HG03139 (cell line): Measurements from ENCODE around the gene GYPB.
"Not testable (repeated sequence)": the region's sequence is repeated elsewhere in the genome, so short reads cannot be mapped to it uniquely, and the experiment has no call there.

ENCODE experiments used
- ATAC-seq: cut with Tn5 transposase; IDR thresholded peaks from one replicate; pipeline ENCODE4 v1.9.1; 2021; ENCODE audit not compliant: unreplicated experiment

Gene GYPB

DNA sequence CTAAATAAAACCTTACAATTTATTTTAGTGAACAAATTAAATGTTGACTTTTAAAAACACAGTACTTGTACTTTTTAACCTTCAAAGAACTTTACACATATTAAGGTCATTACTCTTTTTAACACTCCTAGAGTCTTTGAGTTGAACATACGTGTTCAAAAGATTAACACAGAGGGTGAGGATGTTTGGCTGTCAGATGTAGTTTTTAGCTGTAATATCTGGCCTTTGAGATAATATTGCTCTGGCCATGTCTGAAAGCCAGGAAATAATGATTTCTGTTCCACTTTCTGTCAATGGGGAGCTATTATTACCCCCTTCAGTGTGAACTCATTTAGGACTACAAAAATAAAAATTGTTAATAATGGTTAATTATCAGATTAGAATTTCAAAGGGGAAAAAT is 71.7 kb downstream of the GYPB start:
- ATAC-seq = not testable (repeated sequence)
